Spleen (tissue), 11 donors: ENCODE data around the gene CRMP1. TPM values are rescaled to one million over a fixed set of nuclear protein-coding genes. Genes with fewer than 3 reads are reported as not detected.

ENCODE experiments used
- DNase-seq: peaks from one replicate; pipeline ENCODE4 v3.0.0-alpha.2; 2020
- H3K27ac ChIP-seq, 8 donors: fragments of 200-600 bp; sonication (generic) in 7 of 8; 1 replicate in 4 of 8; 2 replicates in 4 of 8; pipeline versions ENCODE4 v1.5.0 to v1.8.0; 2016 to 2021; ENCODE audit warnings: inconsistent platforms in 4 of 8, mild to moderate bottlenecking in 4 of 8, moderate library complexity in 1 of 8
- H3K27me3 ChIP-seq, 7 donors: fragments of 200-600 bp; sonication (generic) in 6 of 7; replicated peaks in 1 of 7; 1 replicate in 4 of 7; 2 replicates in 3 of 7; pipeline versions ENCODE4 v1.5.0 to v1.8.0; 2016 to 2021; ENCODE audit warnings: inconsistent platforms in 3 of 7, mild to moderate bottlenecking in 1 of 7
- H3K36me3 ChIP-seq, 6 donors: fragments of 200-600 bp; sonication (generic) in 5 of 6; 1 replicate in 4 of 6; 2 replicates in 2 of 6; pipeline versions ENCODE4 v1.5.0 to v1.8.0; 2016 to 2021; ENCODE audit warnings: inconsistent platforms in 2 of 6
- H3K4me1 ChIP-seq, 6 donors: fragments of 200-600 bp; sonication (generic) in 5 of 6; 1 replicate in 3 of 6; 2 replicates in 3 of 6; pipeline versions ENCODE4 v1.5.0 to v1.8.0; 2016 to 2021; ENCODE audit warnings: inconsistent platforms in 3 of 6
- H3K4me3 ChIP-seq, 8 donors: fragments of 200-600 bp; sonication (generic) in 7 of 8; 1 replicate in 4 of 8; 2 replicates in 4 of 8; pipeline versions ENCODE4 v1.5.0 to v1.8.0; 2016 to 2021; ENCODE audit warnings: inconsistent platforms in 4 of 8, mild to moderate bottlenecking in 4 of 8, moderate library complexity in 2 of 8
- H3K9me3 ChIP-seq, 8 donors: fragments of 200-600 bp; sonication (generic) in 7 of 8; 1 replicate in 4 of 8; 2 replicates in 4 of 8; pipeline versions ENCODE4 v1.5.0 to v1.8.0; 2016 to 2021; ENCODE audit warnings: inconsistent platforms in 4 of 8
- POLR2A ChIP-seq, 3 donors: fragments of 450-650 bp; IDR thresholded peaks; one replicate each; pipeline ENCODE4 v1.5.1; 2017; ENCODE audit warnings: antibody characterized with exemption in 3 of 3, mild to moderate bottlenecking in 1 of 3
- POLR2AphosphoS5 ChIP-seq, 3 donors: sonication (generic); formaldehyde crosslinking; IDR thresholded peaks; one replicate each; pipeline ENCODE4 v1.5.1; 2017; ENCODE audit warnings: antibody characterized with exemption in 3 of 3
- WGBS, 5 donors: extraction: QIAGEN DNeasy Blood & Tissue Kit in 3 of 5; methylation state at CpG; one replicate each; pipeline versions ENCODE4 v1.1.5 to v1.1.7; 2013 to 2018; 5-methylcytosine and 5-hydroxymethylcytosine counted together
- intact Hi-C: fragments of 100-400 bp; cut with DNase I; formaldehyde crosslinking; loops from one replicate; pipeline ENCODE4 v1.15.0; 2023; ENCODE audit warnings: low total_unique reads
- microRNA-seq, 3 donors: library from miRNA; unstranded; fragments of <30 nt; microRNA quantifications; one replicate each; pipeline versions ENCODE4 to v1.1.0, GENCODE V29; 2019 to 2020
- polyA plus RNA-seq, 3 donors: library from polyadenylated mRNA; stranded (reverse); fragments of 200-250 nt; gene quantifications; one replicate each; pipeline ENCODE4 v1.2.1, GENCODE V29; 2013
- small RNA-seq, 4 donors: library from RNA; depleted of rRNA; stranded (forward); fragments of <200 nt; gene quantifications; one replicate each; pipeline ENCODE3, GENCODE V24; 2016
- total RNA-seq, 7 donors: library from RNA; depleted of rRNA in 3 of 7; stranded (reverse); fragments of >200 nt in 3 of 7; fragmentation: NEBNext Ultra II Directional in 4 of 7; extraction: Animal tissue kit (Norgen Biotek cat#: 25700) in 4 of 7; gene quantifications; one replicate each; pipeline versions ENCODE4 v1.1.0 to v1.2.1, GENCODE V29; 2016 to 2021
- TF ChIP-seq, protein P1 (sequence below), 11 experiments: fragments of 200-600 bp in 7 of 11; fragments of 450-650 bp in 4 of 11; sonication (generic) in 4 of 11; IDR thresholded peaks in 8 of 11; conservative IDR thresholded peaks in 3 of 11; 1 replicate in 7 of 11; 2 replicates in 4 of 11; pipeline versions ENCODE4 v1.4.0 to v1.8.0; 2016 to 2021; ENCODE audit warnings: antibody characterized with exemption in 11 of 11, inconsistent platforms in 4 of 11, mild to moderate bottlenecking in 1 of 11
- donor health status: healthy with polysubstance abuse.
- donor health status: DM: no; HTN: no; CAD: no; lungs with moderate emphysema.
- donor health status: DM: no; HTN: no; CAD: no.
- donor health status: Bipolar disorder and iron deficiency.
- donor health status: healthy.
- donor health status: DM: no; HTN: no; CAD: no.
- donor health status: DM: yes; HTN: yes; CAD: no.

The CRMP1 gene
- total and polyA plus RNA-seq, 10 donors, result 0.03 to 2.3 (median 0.85) TPM; not detected in 1

DNA sequence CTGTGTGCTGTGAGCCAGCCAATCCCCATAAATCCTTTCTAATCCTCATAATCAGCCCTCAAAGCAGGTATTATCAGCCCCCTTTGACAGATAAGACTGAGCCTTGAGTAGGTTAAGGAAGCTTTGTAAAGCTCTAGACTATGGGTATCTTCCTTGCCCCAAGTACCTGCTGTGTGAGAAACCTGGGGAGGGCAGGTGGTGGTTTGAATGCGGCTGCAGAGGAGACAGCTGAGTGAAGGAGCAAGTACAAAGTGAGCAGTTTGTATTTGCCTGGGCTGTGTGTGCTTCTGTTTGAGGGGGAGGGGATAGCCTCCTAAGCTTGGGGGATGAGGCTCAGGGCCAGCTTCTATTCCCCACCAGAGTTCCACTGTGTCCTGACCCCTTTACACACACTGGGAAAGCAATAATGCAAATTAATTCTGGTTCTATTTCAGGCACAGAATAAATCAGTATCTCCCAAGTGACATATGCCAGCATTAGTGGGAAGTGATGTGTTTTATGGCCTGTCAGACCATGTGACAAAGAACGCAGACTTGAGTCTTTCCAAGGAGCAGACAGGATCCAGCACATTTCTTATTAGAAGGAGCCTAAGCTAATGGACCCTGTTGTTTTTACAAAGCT lies 118.4 kb downstream of the CRMP1 start:
- H3K9me3 ChIP-seq, result peaks cover 6 to 35% (median 29%) of the 10 kb centered on the region in 8 donors
- H3K36me3 ChIP-seq, result no peaks in the 10 kb centered on the region
- intact Hi-C loops, result no loop called here
- H3K4me1 ChIP-seq, result no peaks in the 10 kb centered on the region
- H3K27me3 ChIP-seq, result no peaks in the 10 kb centered on the region
- no peak overlapping the region for H3K27ac ChIP-seq
- no peak for DNase-seq
- WGBS, 5 donors, result 63 to 87% (median 74%) methylated on average over 2 of the region's 2 CpGs
- TF ChIP-seq POLR2AphosphoS5 (IDR thresholded peaks at IDR 0.05) (no peak), POLR2A (IDR thresholded peaks at IDR 0.05) (no peak)
- TF ChIP-seq, protein P1, sequence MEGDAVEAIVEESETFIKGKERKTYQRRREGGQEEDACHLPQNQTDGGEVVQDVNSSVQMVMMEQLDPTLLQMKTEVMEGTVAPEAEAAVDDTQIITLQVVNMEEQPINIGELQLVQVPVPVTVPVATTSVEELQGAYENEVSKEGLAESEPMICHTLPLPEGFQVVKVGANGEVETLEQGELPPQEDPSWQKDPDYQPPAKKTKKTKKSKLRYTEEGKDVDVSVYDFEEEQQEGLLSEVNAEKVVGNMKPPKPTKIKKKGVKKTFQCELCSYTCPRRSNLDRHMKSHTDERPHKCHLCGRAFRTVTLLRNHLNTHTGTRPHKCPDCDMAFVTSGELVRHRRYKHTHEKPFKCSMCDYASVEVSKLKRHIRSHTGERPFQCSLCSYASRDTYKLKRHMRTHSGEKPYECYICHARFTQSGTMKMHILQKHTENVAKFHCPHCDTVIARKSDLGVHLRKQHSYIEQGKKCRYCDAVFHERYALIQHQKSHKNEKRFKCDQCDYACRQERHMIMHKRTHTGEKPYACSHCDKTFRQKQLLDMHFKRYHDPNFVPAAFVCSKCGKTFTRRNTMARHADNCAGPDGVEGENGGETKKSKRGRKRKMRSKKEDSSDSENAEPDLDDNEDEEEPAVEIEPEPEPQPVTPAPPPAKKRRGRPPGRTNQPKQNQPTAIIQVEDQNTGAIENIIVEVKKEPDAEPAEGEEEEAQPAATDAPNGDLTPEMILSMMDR (IDR thresholded peaks at IDR 0.05 in 8 of 11, conservative IDR thresholded peaks at IDR 0.05 in 3 of 11), result no peak
- H3K4me3 ChIP-seq, result no peak overlapping the region

DNA sequence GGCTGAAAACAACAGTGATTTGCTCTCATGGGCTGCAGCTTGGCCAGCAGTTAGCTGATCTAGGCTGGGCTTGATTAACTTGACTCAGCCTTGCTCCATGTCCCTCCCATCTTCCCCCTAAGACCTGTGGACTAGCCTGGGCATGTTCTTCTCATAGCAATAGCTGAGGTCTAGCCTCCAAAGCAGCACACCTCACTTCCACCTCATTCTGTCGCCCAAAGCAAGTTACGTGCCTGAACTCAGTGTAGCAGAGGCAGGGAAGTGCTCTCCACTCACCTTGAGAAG lies 119.7 kb downstream of the CRMP1 start:
- Histone ChIP-seq H3K4me3 (no peak overlapping the region), H3K36me3 (no peaks in the 10 kb centered on the region), H3K4me1 (no peaks in the 10 kb centered on the region), H3K27ac (no peak overlapping the region), H3K9me3 (peaks cover 6 to 38% (median 30%) of the 10 kb centered on the region in 8 donors), H3K27me3 (no peaks in the 10 kb centered on the region)
- TF ChIP-seq POLR2A (IDR thresholded peaks at IDR 0.05) (no peak), POLR2AphosphoS5 (IDR thresholded peaks at IDR 0.05) (no peak)
- 82 to 97% (median 87%) methylated on average over 2 of the region's 2 CpGs for WGBS, 5 donors
- intact Hi-C loops, result no loop called here
- no peak for DNase-seq

DNA sequence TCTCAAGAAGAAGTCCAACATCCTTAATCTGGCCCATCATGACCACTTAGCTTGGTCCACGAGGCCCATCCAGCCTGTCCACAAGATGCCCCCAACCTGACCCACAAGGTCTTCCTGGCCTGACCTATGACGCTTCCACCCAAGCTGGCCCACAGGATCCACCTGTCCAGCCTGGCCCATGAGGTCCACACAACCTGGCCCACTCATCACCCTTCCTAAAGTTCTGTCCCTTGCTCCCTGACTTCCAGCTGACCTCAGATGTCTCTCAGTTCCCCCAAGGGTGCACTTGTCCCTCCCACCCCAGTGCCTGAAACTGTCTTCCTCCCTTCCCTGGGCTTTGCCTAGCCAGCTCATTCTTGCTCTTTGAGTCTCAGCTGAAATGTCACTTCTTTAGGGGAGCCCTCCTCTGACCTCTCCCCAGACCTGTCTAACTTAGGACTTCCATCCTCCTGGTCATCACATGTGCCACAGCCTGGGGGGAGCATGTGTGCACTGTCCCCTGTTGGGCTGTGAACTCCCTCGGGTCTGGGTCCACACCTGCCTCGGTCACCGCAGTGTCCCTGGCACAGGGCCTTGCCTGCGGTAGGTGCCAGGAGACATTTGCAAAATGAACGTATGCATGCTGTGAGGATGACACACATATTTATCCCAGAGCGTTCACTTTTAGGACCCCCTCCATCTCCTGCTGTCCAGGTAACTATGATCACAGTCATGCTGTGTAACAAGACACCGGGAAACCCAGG lies 120.2 kb downstream of the CRMP1 start:
- H3K4me1 ChIP-seq, result no peaks in the 10 kb centered on the region
- no peak for TF ChIP-seq POLR2AphosphoS5 (IDR thresholded peaks at IDR 0.05)
- TF ChIP-seq, protein P1 (IDR thresholded peaks at IDR 0.05 in 8 of 11, conservative IDR thresholded peaks at IDR 0.05 in 3 of 11), result no peak
- no peak for TF ChIP-seq POLR2A (IDR thresholded peaks at IDR 0.05)
- H3K36me3 ChIP-seq, result no peaks in the 10 kb centered on the region
- peaks cover 6 to 42% (median 29%) of the 10 kb centered on the region in 8 donors for H3K9me3 ChIP-seq
- no peak overlapping the region for H3K27ac ChIP-seq
- 85 to 93% (median 86%) methylated on average over 7 to 9 of the region's 9 CpGs for WGBS, 5 donors
- intact Hi-C loops, result no loop called here
- H3K4me3 ChIP-seq, result no peak overlapping the region
- no peaks in the 10 kb centered on the region for H3K27me3 ChIP-seq
- DNase-seq, result no peak

Small RNA genes within 50 kb of the gene (microRNA-seq; reads per million reads assigned to microRNA genes)
- gene MIR378D1, result 0 to 0.72 (median 0) reads per million in 3 donors

Small RNA genes within 50 kb of the gene (small RNA-seq; reads per million reads assigned to genes)
- gene MIR378D1, result 0 reads per million in 4 donors

Other genes starting within 250 kb of the CRMP1 start
- 1 to 10 TPM; 2.3 to 4.4 (median 2.9) TPM for gene EVC2, start 184.5 kb downstream of the CRMP1 start, total RNA-seq
- under 1 TPM; 0.30 to 0.86 (median 0.58) TPM for gene EVC2, start 184.5 kb downstream of the CRMP1 start, polyA plus RNA-seq
- 10 to 100 TPM in 2 of 7 donors, 1 to 10 TPM in 5; 5.1 to 13.3 (median 9.0) TPM for gene EVC, start 181.9 kb downstream of the CRMP1 start, total RNA-seq
- 1 to 10 TPM in 1 of 3 donors, under 1 TPM in 2; 0.20 to 1.2 (median 0.35) TPM for gene EVC, start 181.9 kb downstream of the CRMP1 start, polyA plus RNA-seq
- 1 to 10 TPM in 1 of 7 donors, under 1 TPM in 6; 0.20 to 2.5 (median 0.60) TPM for gene C4orf50, start 125.3 kb upstream of the CRMP1 start, total RNA-seq
- gene C4orf50, start 125.3 kb upstream of the CRMP1 start, polyA plus RNA-seq, result under 1 TPM; 0.02 to 0.03 (median 0.02) TPM